DND-41 (cell line): ENCODE data around the gene MAST4.

Source experiments
- CTCF ChIP-seq: IDR thresholded peaks from 2 replicates; pipeline ENCODE4 v1.5.1; 2012; ENCODE audit warnings: borderline replicate concordance, low read length, moderate library complexity, mild to moderate bottlenecking; ENCODE audit not compliant: poor library complexity, severe bottlenecking; ENCODE audit errors: extremely low read depth
- EZH2 ChIP-seq: IDR thresholded peaks from 3 replicates; pipeline ENCODE4 v1.6.1; 2012; ENCODE audit warnings: borderline replicate concordance, low read depth, mild to moderate bottlenecking, moderate library complexity, low read length, inconsistent platforms; ENCODE audit not compliant: severe bottlenecking

GRCh38 chr5:66597183-66597757 lies 1.1 kb downstream of the MAST4 start:
- TF ChIP-seq CTCF (peak; percentile 50), EZH2 (no peak)
